ENCODE data around the gene ISG20L2.

GRCh38 chr1:156694690-156694962 lies 33.9 kb downstream of the ISG20L2 start:
- TF ChIP-seq, protein P1, sequence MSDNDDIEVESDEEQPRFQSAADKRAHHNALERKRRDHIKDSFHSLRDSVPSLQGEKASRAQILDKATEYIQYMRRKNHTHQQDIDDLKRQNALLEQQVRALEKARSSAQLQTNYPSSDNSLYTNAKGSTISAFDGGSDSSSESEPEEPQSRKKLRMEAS (IDR thresholded peaks at IDR 0.05): no peak
- TF ChIP-seq TAF1 (IDR thresholded peaks at IDR 0.05; ENCODE audit: low read depth): no peak
- TF ChIP-seq TCF12 (IDR thresholded peaks at IDR 0.05; ENCODE audit: low read depth): no peak

All from Ishikawa (cell line).